Measurements from ENCODE around the gene ZNF135.

Gene ZNF135

GRCh38 chr19:58056261-58056660, 2.8 kb upstream of the ZNF135 start:
- no peak for DNase-seq (ENCODE audit: low read depth)
- H3K4me3 ChIP-seq (ENCODE audit: low read length): no peak overlapping the region
- no peak for TF ChIP-seq CTCF (IDR thresholded peaks at IDR 0.05; ENCODE audit: insufficient read depth, low read depth, low read length, missing control alignments)

DNA sequence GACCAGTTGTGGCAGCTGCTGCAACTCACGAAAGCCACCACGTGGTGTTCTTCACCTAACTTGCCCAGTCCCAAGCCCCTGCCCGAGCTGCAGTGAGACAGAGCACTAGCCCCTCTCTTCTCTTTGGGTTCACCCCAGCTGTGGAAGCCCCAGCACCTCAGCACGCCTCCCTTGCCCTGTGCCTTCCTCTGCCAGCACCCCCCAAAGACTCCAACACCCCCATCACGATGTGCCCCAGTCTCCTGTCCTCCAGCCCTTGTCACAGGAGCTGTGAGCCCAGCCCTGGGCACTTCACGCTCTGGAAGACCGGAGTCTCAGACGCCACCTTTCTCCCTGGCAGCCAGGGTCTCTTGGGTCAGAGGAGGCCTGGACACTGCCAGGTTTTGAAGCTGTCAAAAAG, 2.2 kb upstream of the ZNF135 start:
- no peak for TF ChIP-seq CTCF (IDR thresholded peaks at IDR 0.05; ENCODE audit: insufficient read depth, low read depth, low read length, missing control alignments)
- no peak overlapping the region for H3K4me3 ChIP-seq (ENCODE audit: low read length)
- no peak for DNase-seq (ENCODE audit: low read depth)

DNA sequence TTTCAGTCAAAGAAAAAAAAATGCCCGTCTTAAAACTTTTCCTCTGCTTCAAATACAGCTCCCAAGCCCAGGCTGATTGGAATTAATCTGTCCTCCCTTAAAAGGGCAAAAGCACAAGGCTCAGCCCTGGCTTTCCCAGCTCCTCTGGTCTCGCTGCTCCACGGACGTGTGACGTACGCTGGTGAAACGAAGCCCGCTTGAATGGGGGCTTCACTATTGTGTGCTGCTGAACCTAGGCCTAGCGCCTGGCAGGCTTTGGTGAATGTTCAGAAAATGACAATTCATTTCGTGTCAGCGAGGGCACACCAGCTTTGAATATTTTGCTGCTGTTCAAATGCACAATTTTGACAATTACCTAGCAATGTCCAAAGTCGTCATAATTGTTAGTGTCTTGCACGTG, 615 bp upstream of the ZNF135 start:
- peak overlapping the region; percentile 50 for H3K4me3 ChIP-seq (ENCODE audit: low read length)
- no peak for TF ChIP-seq CTCF (IDR thresholded peaks at IDR 0.05; ENCODE audit: insufficient read depth, low read depth, low read length, missing control alignments)
- DNase-seq (ENCODE audit: low read depth): no peak

GRCh38 chr19:58059671-58060078, 593 bp downstream of the ZNF135 start:
- no peak for DNase-seq (ENCODE audit: low read depth)
- H3K4me3 ChIP-seq (ENCODE audit: low read length): peak overlapping the region; percentile 50

GRCh38 chr19:58060231-58060630, 1.1 kb downstream of the ZNF135 start:
- no peak for TF ChIP-seq CTCF (IDR thresholded peaks at IDR 0.05; ENCODE audit: insufficient read depth, low read depth, low read length, missing control alignments)
- no peak for DNase-seq (ENCODE audit: low read depth)
- H3K4me3 ChIP-seq (ENCODE audit: low read length): no peak overlapping the region

More at GRCh38 chr19:58059671-58060078, 593 bp downstream of the ZNF135 start:
- TF ChIP-seq CTCF (IDR thresholded peaks at IDR 0.05; ENCODE audit: insufficient read depth, low read depth, low read length, missing control alignments): no peak

- no peak overlapping the region for H3K4me3 ChIP-seq (ENCODE audit: low read length)
- DNase-seq (ENCODE audit: low read depth): no peak
- no peak for TF ChIP-seq CTCF (IDR thresholded peaks at IDR 0.05; ENCODE audit: insufficient read depth, low read depth, low read length, missing control alignments)
These were observed 4.6 kb downstream of the ZNF135 start for GRCh38 chr19:58063712-58064111.

- no peak overlapping the region for H3K4me3 ChIP-seq (ENCODE audit: low read length)
- TF ChIP-seq CTCF (IDR thresholded peaks at IDR 0.05; ENCODE audit: insufficient read depth, low read depth, low read length, missing control alignments): no peak
These were observed 8.3 kb downstream of the ZNF135 start for GRCh38 chr19:58067240-58067912.

More at GRCh38 chr19:58067240-58067912, 8.3 kb downstream of the ZNF135 start:
- no peak for DNase-seq (ENCODE audit: low read depth)

All from epithelial cell of esophagus (primary cell).